Upper lobe of left lung (tissue), 6 donors: ENCODE results near the gene TMEM132D. TPM values are rescaled to one million over a fixed set of nuclear protein-coding genes. Genes with fewer than 3 reads are reported as not detected.

Experiments
- ATAC-seq, 2 donors: fragments of 200-7000 bp; cut with Tn5 transposase; one replicate each; pipeline ENCODE4 v1.9.1; 2022; ENCODE audit warnings: mild to moderate bottlenecking in 2 of 2, moderate library complexity in 2 of 2; ENCODE audit not compliant: low FRiP score in 2 of 2
- DNase-seq, 2 donors: peaks; one replicate each; pipeline ENCODE4 v3.0.0-alpha.2; 2019 to 2020
- H3K27ac ChIP-seq, 4 donors: fragments of 200-600 bp; sonication (generic); one replicate each; pipeline ENCODE4 v1.5.1; 2016 to 2019
- H3K27me3 ChIP-seq, 4 donors: fragments of 200-600 bp; sonication (generic); one replicate each; pipeline ENCODE4 v1.5.1; 2017 to 2019
- H3K36me3 ChIP-seq, 4 donors: fragments of 200-600 bp; sonication (generic); one replicate each; pipeline ENCODE4 v1.5.1; 2016 to 2019
- H3K4me1 ChIP-seq, 4 donors: fragments of 200-600 bp; sonication (generic); one replicate each; pipeline ENCODE4 v1.5.1; 2018 to 2019
- H3K4me3 ChIP-seq, 4 donors: fragments of 200-600 bp; sonication (generic); one replicate each; pipeline ENCODE4 v1.5.1; 2017 to 2019; ENCODE audit warnings: mild to moderate bottlenecking in 2 of 4, moderate library complexity in 1 of 4
- H3K9me3 ChIP-seq, 4 donors: fragments of 200-600 bp; sonication (generic); one replicate each; pipeline ENCODE4 v1.5.1; 2018 to 2019
- CTCF ChIP-seq, 6 experiments: fragments of 450-650 bp in 4 of 6; fragments of 200-600 bp in 2 of 6; sonication (generic) in 2 of 6; IDR thresholded peaks; one replicate each; pipeline ENCODE4 v1.5.1; 2016 to 2019; ENCODE audit warnings: antibody characterized with exemption in 6 of 6
- EP300 ChIP-seq, 4 donors: sonication (generic); formaldehyde crosslinking; IDR thresholded peaks; one replicate each; pipeline ENCODE4 v1.5.1; 2017; ENCODE audit warnings: antibody characterized with exemption in 4 of 4, control low read depth in 2 of 4
- POLR2A ChIP-seq, 4 donors: fragments of 450-650 bp; IDR thresholded peaks; one replicate each; pipeline ENCODE4 v1.5.1; 2016 to 2017; ENCODE audit warnings: antibody characterized with exemption in 4 of 4, mild to moderate bottlenecking in 2 of 4
- POLR2AphosphoS5 ChIP-seq, 2 donors: sonication (generic); formaldehyde crosslinking; IDR thresholded peaks; one replicate each; pipeline ENCODE4 v1.5.1; 2017; ENCODE audit warnings: antibody characterized with exemption in 2 of 2
- WGBS, 2 donors: methylation state at CpG; one replicate each; pipeline ENCODE4 v1.1.5; 2017 to 2018; 5-methylcytosine and 5-hydroxymethylcytosine counted together
- total RNA-seq, 6 donors: library from RNA; depleted of rRNA in 4 of 6; stranded (reverse); fragments of >200 nt in 4 of 6; gene quantifications; one replicate each; pipeline versions ENCODE4 v1.1.0 to v1.2.1, GENCODE V29; 2016 to 2021
- donor health status: DM: no; HTN: no; CAD: no; lungs with moderate emphysema.
- donor health status: DM: no; HTN: yes; CAD: no; lungs with severe emphysema.

Gene TMEM132D
- total RNA-seq, 6 donors from 2014 or later = 0.30 to 1.0 (median 0.79) TPM; not detected in 1

- TF ChIP-seq EP300 (IDR thresholded peaks at IDR 0.05) (no peak), POLR2AphosphoS5 (IDR thresholded peaks at IDR 0.05) (no peak), POLR2A (IDR thresholded peaks at IDR 0.05) (no peak), CTCF (IDR thresholded peaks at IDR 0.05) (no peak)
- Histone ChIP-seq H3K4me3 (no peak overlapping the region), H3K27me3 (no peaks in the 10 kb centered on the region), H3K27ac (no peak overlapping the region), H3K9me3 (no peaks in the 10 kb centered on the region), H3K36me3 (no peaks in the 10 kb centered on the region), H3K4me1 (no peaks in the 10 kb centered on the region)
- DNase-seq = no peak
- no peak for ATAC-seq
- 42 to 62% methylated on average over 2 of the region's 2 CpGs for WGBS, 2 donors
Observed at GRCh38 chr12:129827866-129828384, 75.9 kb downstream of the TMEM132D start.

GRCh38 chr12:129827102-129827865 is 76.5 kb downstream of the TMEM132D start:
- ATAC-seq (no peak), DNase-seq (no peak)
- TF ChIP-seq EP300 (IDR thresholded peaks at IDR 0.05) (no peak), POLR2A (IDR thresholded peaks at IDR 0.05) (no peak), CTCF (IDR thresholded peaks at IDR 0.05) (no peak), POLR2AphosphoS5 (IDR thresholded peaks at IDR 0.05) (no peak)
- H3K9me3 ChIP-seq = no peaks in the 10 kb centered on the region
- H3K27me3 ChIP-seq = no peaks in the 10 kb centered on the region
- no peak overlapping the region for H3K4me3 ChIP-seq
- H3K4me1 ChIP-seq = no peaks in the 10 kb centered on the region
- 44 to 50% methylated on average over 5 of the region's 5 CpGs for WGBS, 2 donors
- no peak overlapping the region for H3K27ac ChIP-seq
- H3K36me3 ChIP-seq = no peaks in the 10 kb centered on the region

- ATAC-seq = no peak
- 68 to 76% methylated on average over 10 of the region's 10 CpGs for WGBS, 2 donors
- no peak for DNase-seq
- Histone ChIP-seq H3K27ac (no peak overlapping the region), H3K4me3 (no peak overlapping the region), H3K4me1 (no peaks in the 10 kb centered on the region), H3K36me3 (no peaks in the 10 kb centered on the region), H3K9me3 (no peaks in the 10 kb centered on the region), H3K27me3 (no peaks in the 10 kb centered on the region)
- no peak for TF ChIP-seq CTCF (IDR thresholded peaks at IDR 0.05)
- TF ChIP-seq POLR2AphosphoS5 (IDR thresholded peaks at IDR 0.05) = no peak
- no peak for TF ChIP-seq POLR2A (IDR thresholded peaks at IDR 0.05)
- TF ChIP-seq EP300 (IDR thresholded peaks at IDR 0.05) = no peak
Observed at GRCh38 chr12:129826273-129826672, 77.6 kb downstream of the TMEM132D start.

GRCh38 chr12:129825316-129825715 is 78.5 kb downstream of the TMEM132D start:
- ATAC-seq (peak in 1 of 2 donors; percentile 6), DNase-seq (no peak)
- Histone ChIP-seq H3K9me3 (no peaks in the 10 kb centered on the region), H3K27me3 (no peaks in the 10 kb centered on the region), H3K4me1 (no peaks in the 10 kb centered on the region), H3K27ac (no peak overlapping the region), H3K36me3 (no peaks in the 10 kb centered on the region), H3K4me3 (no peak overlapping the region)
- 69 to 71% methylated on average over 8 to 9 of the region's 9 CpGs for WGBS, 2 donors
- no peak for TF ChIP-seq POLR2A (IDR thresholded peaks at IDR 0.05)
- TF ChIP-seq CTCF (IDR thresholded peaks at IDR 0.05) = no peak
- TF ChIP-seq EP300 (IDR thresholded peaks at IDR 0.05) = no peak
- TF ChIP-seq POLR2AphosphoS5 (IDR thresholded peaks at IDR 0.05) = no peak

- WGBS, 2 donors = 71 to 77% methylated on average over 5 of the region's 5 CpGs
- ATAC-seq (no peak), DNase-seq (no peak)
- Histone ChIP-seq H3K27ac (no peak overlapping the region), H3K27me3 (no peaks in the 10 kb centered on the region), H3K4me1 (no peaks in the 10 kb centered on the region), H3K9me3 (no peaks in the 10 kb centered on the region), H3K4me3 (no peak overlapping the region), H3K36me3 (no peaks in the 10 kb centered on the region)
- TF ChIP-seq CTCF (IDR thresholded peaks at IDR 0.05) (no peak), POLR2A (IDR thresholded peaks at IDR 0.05) (no peak), EP300 (IDR thresholded peaks at IDR 0.05) (no peak), POLR2AphosphoS5 (IDR thresholded peaks at IDR 0.05) (no peak)
Observed at GRCh38 chr12:129821964-129822363, 81.9 kb downstream of the TMEM132D start.
